Prostate gland (tissue), 2 donors: ENCODE measurements around the gene NR6A1. TPM values are rescaled to one million over a fixed set of nuclear protein-coding genes. Genes with fewer than 3 reads are reported as not detected.

ENCODE experiments used
- DNase-seq: peaks from one replicate; pipeline ENCODE4 v3.0.0-alpha.2; 2019; ENCODE audit warnings: low spot score
- H3K27ac ChIP-seq, 2 donors: fragments of 200-600 bp; sonication (generic); 2 replicates each; pipeline ENCODE4 v1.5.1; 2017 to 2019
- H3K27me3 ChIP-seq: fragments of 200-600 bp; sonication (generic); replicated peaks from 2 replicates; pipeline ENCODE4 v1.5.1; 2019; ENCODE audit not compliant: insufficient read depth
- H3K36me3 ChIP-seq, 2 donors: fragments of 200-600 bp; sonication (generic); 1 replicate in 1 of 2; 2 replicates in 1 of 2; pipeline versions ENCODE4 v1.5.1 to v1.8.1; 2017 to 2019
- H3K4me1 ChIP-seq: fragments of 200-600 bp; sonication (generic); replicated peaks from 2 replicates; pipeline ENCODE4 v1.5.1; 2019
- H3K4me3 ChIP-seq, 2 donors: fragments of 200-600 bp; sonication (generic); 2 replicates each; pipeline ENCODE4 v1.5.1; 2017 to 2019
- H3K9me3 ChIP-seq: fragments of 200-600 bp; sonication (generic); 2 replicates; pipeline ENCODE4 v1.5.1; 2017
- POLR2A ChIP-seq: fragments of 450-650 bp; IDR thresholded peaks from one replicate; pipeline ENCODE4 v1.6.1; 2016; ENCODE audit warnings: antibody characterized with exemption, mild to moderate bottlenecking
- POLR2AphosphoS5 ChIP-seq: sonication (generic); formaldehyde crosslinking; IDR thresholded peaks from one replicate; pipeline ENCODE4 v1.6.1; 2017; ENCODE audit warnings: antibody characterized with exemption
- WGBS: methylation state at CpG from one replicate; pipeline ENCODE4 v1.1.5; 2018; 5-methylcytosine and 5-hydroxymethylcytosine counted together
- intact Hi-C: fragments of 100-400 bp; cut with DNase I; formaldehyde crosslinking; loops from one replicate; pipeline ENCODE4 v1.14.2; 2022
- total RNA-seq, 2 donors: library from RNA; depleted of rRNA; stranded (reverse); fragments of >200 nt; gene quantifications; one replicate each; pipeline ENCODE4 v1.1.0, GENCODE V29; 2016
- TF ChIP-seq, protein P1 (sequence below), 4 experiments: fragments of 200-600 bp in 2 of 4; fragments of 450-650 bp in 2 of 4; sonication (generic) in 2 of 4; IDR thresholded peaks; 1 replicate in 3 of 4; 2 replicates in 1 of 4; pipeline ENCODE4 v1.5.1; 2016 to 2019; ENCODE audit warnings: antibody characterized with exemption in 4 of 4, mild to moderate bottlenecking in 2 of 4, moderate library complexity in 2 of 4

NR6A1 gene
- total RNA-seq, 2 donors from 2014 or later, result 1.3 to 53.7 TPM

DNA sequence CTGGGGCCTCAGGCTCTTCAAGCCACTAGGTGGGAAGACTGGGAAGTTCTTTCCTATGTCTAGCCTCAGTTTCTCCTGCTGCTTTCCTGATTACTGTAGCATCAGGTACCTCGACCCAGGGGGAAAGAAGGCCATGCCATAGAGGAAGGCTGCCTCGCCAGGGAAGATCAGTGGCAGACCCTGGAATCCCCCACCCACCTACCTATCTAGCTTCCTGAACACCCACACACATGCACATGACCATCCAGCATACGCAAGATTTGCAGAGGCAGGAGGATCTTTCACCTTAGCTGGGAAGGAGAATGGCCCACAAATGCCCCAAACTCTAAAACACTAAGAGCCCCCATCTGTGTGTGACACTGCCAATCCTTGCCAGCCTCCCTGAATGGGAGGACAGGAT, 271.9 kb downstream of the NR6A1 start:
- Histone ChIP-seq H3K4me1 (no peaks in the 10 kb centered on the region), H3K9me3 (no peaks in the 10 kb centered on the region), H3K27ac (no peak overlapping the region), H3K4me3 (no peak overlapping the region), H3K27me3 (peaks cover 14% of the 10 kb centered on the region), H3K36me3 (no peaks in the 10 kb centered on the region)
- TF ChIP-seq, protein P1, sequence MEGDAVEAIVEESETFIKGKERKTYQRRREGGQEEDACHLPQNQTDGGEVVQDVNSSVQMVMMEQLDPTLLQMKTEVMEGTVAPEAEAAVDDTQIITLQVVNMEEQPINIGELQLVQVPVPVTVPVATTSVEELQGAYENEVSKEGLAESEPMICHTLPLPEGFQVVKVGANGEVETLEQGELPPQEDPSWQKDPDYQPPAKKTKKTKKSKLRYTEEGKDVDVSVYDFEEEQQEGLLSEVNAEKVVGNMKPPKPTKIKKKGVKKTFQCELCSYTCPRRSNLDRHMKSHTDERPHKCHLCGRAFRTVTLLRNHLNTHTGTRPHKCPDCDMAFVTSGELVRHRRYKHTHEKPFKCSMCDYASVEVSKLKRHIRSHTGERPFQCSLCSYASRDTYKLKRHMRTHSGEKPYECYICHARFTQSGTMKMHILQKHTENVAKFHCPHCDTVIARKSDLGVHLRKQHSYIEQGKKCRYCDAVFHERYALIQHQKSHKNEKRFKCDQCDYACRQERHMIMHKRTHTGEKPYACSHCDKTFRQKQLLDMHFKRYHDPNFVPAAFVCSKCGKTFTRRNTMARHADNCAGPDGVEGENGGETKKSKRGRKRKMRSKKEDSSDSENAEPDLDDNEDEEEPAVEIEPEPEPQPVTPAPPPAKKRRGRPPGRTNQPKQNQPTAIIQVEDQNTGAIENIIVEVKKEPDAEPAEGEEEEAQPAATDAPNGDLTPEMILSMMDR (IDR thresholded peaks at IDR 0.05), result no peak
- TF ChIP-seq POLR2A, result no peak
- no peak for TF ChIP-seq POLR2AphosphoS5
- WGBS, result 97% methylated on average over 3 of the region's 3 CpGs
- intact Hi-C loops, result no loop called here
- no peak for DNase-seq

DNA sequence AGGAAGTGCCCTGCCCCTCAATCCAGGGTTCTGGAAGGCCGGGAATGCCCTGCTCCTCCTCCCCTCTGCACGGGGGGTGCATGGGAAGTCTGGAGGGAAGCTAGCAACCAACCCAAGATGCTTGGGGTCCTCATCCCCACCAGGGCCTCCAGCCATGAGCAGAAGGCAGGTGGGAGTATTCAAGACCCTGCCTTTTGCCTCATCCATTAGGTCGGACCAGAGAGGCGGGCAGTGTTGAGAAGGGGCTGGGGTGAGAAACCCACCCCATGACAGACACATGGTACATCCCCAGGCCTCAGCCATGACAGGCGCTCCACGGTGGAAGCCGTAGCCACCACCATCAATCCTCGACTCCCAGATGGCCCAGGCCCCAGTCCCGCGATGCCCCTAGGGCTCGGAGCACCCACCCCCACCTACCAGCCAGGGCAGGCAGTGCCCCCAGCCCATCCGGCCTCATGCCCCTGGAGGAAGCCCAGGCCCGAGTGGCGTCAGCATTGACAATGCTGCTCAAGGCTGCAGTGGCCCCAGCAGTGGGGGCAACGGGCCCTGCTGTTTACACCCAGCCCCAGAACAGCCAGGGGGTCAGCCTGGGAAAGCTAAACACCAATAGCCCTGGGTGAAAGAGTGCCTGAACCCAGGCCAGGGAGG, 272.5 kb downstream of the NR6A1 start:
- Histone ChIP-seq H3K4me1 (no peaks in the 10 kb centered on the region), H3K36me3 (no peaks in the 10 kb centered on the region), H3K27ac (no peak overlapping the region), H3K4me3 (no peak overlapping the region), H3K9me3 (no peaks in the 10 kb centered on the region), H3K27me3 (peaks cover 11% of the 10 kb centered on the region)
- intact Hi-C loops, result no loop called here
- TF ChIP-seq, protein P1 (IDR thresholded peaks at IDR 0.05), result no peak
- TF ChIP-seq POLR2A (no peak), POLR2AphosphoS5 (no peak)
- WGBS, result 71% methylated on average over 12 of the region's 15 CpGs
- DNase-seq, result no peak

DNA sequence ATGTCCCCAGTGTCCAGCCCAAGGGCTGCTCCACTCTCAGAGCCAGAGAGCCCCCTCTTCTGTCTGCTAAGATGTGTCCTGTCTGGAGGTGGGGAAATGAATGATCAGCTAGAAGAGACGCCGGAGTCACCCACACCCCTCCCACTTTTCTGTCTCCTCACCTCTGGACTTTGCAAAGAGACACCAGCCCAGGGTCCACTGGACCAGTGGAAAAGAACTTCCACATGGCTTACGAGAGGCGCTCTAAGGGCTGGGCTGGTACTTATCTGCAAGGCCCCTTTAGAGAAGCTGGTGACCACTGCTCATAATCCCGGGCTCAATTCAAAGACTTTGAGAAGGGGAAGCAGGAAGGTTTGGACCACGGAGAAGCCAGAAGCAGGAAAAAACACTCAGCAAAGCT, 273.1 kb downstream of the NR6A1 start:
- WGBS, result 85% methylated on average over 6 of the region's 6 CpGs
- no peak for DNase-seq
- H3K27me3 ChIP-seq, result peaks cover 11% of the 10 kb centered on the region
- H3K4me1 ChIP-seq, result no peaks in the 10 kb centered on the region
- no peaks in the 10 kb centered on the region for H3K36me3 ChIP-seq
- TF ChIP-seq POLR2AphosphoS5 (no peak), POLR2A (no peak)
- TF ChIP-seq, protein P1 (IDR thresholded peaks at IDR 0.05), result no peak
- intact Hi-C loops, result no loop called here
- no peak overlapping the region for H3K4me3 ChIP-seq
- no peak overlapping the region for H3K27ac ChIP-seq
- H3K9me3 ChIP-seq, result no peaks in the 10 kb centered on the region

DNA sequence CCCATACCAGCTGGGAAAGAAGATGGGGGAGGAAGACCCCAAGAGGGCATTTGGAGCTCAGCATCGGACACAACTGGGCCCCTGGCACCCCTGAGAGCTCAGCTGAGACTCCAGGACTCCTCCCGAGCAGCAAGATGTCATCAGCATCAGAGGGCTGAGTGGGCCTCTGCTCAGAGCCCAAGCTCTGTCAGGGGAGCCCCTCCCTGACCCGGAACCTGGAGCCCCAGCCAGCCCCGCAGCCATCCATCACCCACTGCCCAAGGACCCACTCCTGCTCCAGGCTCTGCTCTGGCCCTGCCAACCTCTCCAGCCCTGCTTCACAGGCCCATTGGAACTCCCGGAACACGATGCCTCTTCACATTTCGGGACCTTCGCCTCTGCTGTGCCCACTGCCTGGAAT, 273.7 kb downstream of the NR6A1 start:
- no peak overlapping the region for H3K4me3 ChIP-seq
- intact Hi-C loops, result no loop called here
- 90% methylated on average over 8 of the region's 8 CpGs for WGBS
- no peaks in the 10 kb centered on the region for H3K9me3 ChIP-seq
- TF ChIP-seq POLR2AphosphoS5 (no peak), POLR2A (no peak)
- TF ChIP-seq, protein P1 (IDR thresholded peaks at IDR 0.05), result no peak
- DNase-seq, result no peak
- peaks cover 6% of the 10 kb centered on the region for H3K27me3 ChIP-seq
- no peak overlapping the region for H3K27ac ChIP-seq
- no peaks in the 10 kb centered on the region for H3K36me3 ChIP-seq
- H3K4me1 ChIP-seq, result no peaks in the 10 kb centered on the region

DNA sequence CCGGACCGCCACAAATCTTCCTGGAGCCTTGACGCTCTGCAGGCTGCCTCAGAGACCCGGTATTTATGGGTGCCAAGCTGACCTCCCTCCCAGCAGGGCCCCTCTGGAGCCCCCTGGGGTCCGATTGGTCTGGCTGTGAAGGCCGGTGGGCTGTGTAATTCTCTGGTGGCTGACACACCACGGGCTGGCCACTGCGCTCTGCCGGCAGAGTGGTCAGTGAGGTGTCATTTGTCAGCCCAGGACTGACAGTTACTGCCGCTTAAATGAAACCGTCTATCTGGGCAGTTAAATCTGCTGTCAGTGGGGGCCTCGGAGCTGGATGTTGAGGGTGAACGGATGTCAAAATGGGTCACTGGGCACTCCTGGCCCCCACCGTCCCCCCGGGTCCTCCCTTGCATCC, 274.6 kb downstream of the NR6A1 start:
- Histone ChIP-seq H3K4me3 (no peak overlapping the region), H3K4me1 (no peaks in the 10 kb centered on the region), H3K27me3 (peaks cover 6% of the 10 kb centered on the region), H3K9me3 (no peaks in the 10 kb centered on the region), H3K27ac (no peak overlapping the region), H3K36me3 (no peaks in the 10 kb centered on the region)
- TF ChIP-seq, protein P1 (IDR thresholded peaks at IDR 0.05), result no peak
- TF ChIP-seq POLR2AphosphoS5 (no peak), POLR2A (no peak)
- intact Hi-C loops, result no loop called here
- no peak for DNase-seq
- WGBS, result 66% methylated on average over 13 of the region's 15 CpGs
